WI38 (cell line): ENCODE results near the gene HAX1.
"Not testable (repeated sequence)": the region's sequence is repeated elsewhere in the genome, so short reads cannot be mapped to it uniquely, and the experiment has no call there.

Experiments
- H3K4me3 ChIP-seq: 2 replicates; pipeline ENCODE4 v1.5.1; 2011; ENCODE audit warnings: low read depth, mild to moderate bottlenecking, control low read depth, low read length
- CTCF ChIP-seq: IDR thresholded peaks from 2 replicates; pipeline ENCODE4 v1.5.1; 2012; ENCODE audit warnings: low read depth, mild to moderate bottlenecking, control low read depth, low read length

HAX1 gene

GRCh38 chr1:154288661-154289060, 16.2 kb downstream of the HAX1 start:
- no peak for TF ChIP-seq CTCF
- H3K4me3 ChIP-seq = no peak overlapping the region

GRCh38 chr1:154290921-154291320, 18.5 kb downstream of the HAX1 start:
- H3K4me3 ChIP-seq = no peak overlapping the region
- no peak for TF ChIP-seq CTCF

- H3K4me3 ChIP-seq = no peak overlapping the region
- no peak for TF ChIP-seq CTCF
Measured at GRCh38 chr1:154295408-154296235, 23.2 kb downstream of the HAX1 start.

GRCh38 chr1:154301582-154301981, 29.2 kb downstream of the HAX1 start:
- TF ChIP-seq CTCF = no peak
- no peak overlapping the region for H3K4me3 ChIP-seq

GRCh38 chr1:154304664-154305337, 32.4 kb downstream of the HAX1 start:
- no peak for TF ChIP-seq CTCF
- H3K4me3 ChIP-seq = no peak overlapping the region

- H3K4me3 ChIP-seq = no peak overlapping the region
- no peak for TF ChIP-seq CTCF
Measured at GRCh38 chr1:154306151-154306550, 33.7 kb downstream of the HAX1 start.

GRCh38 chr1:154307670-154308270, 35.3 kb downstream of the HAX1 start:
- not testable (repeated sequence) for H3K4me3 ChIP-seq

- not testable (repeated sequence) for H3K4me3 ChIP-seq
Measured at GRCh38 chr1:154309136-154309535, 36.7 kb downstream of the HAX1 start.

- not testable (repeated sequence) for H3K4me3 ChIP-seq
Measured at GRCh38 chr1:154312229-154313065, 40.0 kb downstream of the HAX1 start.
